Coronary artery (tissue), 2 donors: ENCODE data around the gene EIF3F.

Experiments
- DNase-seq: peaks from one replicate; pipeline ENCODE4 v3.0.0-alpha.2; 2017; ENCODE audit warnings: low spot score
- H3K27ac ChIP-seq, 2 donors: fragments of 200-600 bp; sonication (generic); one replicate each; pipeline ENCODE4 v1.5.1; 2016 to 2019
- H3K4me3 ChIP-seq: fragments of 200-600 bp; sonication (generic); 2 replicates; pipeline ENCODE4 v1.5.1; 2016; ENCODE audit warnings: mild to moderate bottlenecking, moderate library complexity
- TF ChIP-seq, protein P1 (sequence below): fragments of 200-600 bp; sonication (generic); IDR thresholded peaks from one replicate; pipeline ENCODE4 v1.5.1; 2019; ENCODE audit warnings: antibody characterized with exemption

EIF3F gene

DNA sequence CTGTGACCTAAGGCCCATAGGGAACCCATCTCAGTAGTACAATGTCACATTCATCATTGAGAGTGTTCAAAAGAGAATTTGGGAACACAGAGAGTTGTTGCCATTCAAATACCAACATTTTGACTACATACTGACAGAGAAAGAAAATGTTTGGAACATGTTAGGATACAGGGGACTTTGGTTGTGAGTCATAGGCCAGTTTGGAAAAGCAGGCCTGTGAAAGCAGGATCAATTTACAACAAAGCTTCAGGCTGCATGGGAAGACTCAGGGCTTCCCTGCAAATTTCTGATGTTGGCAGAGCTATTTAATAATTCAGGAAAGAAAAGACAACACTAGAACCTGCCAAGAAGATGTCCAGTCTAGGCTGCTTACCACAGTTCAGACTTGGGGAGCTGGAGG lies 22.3 kb upstream of the EIF3F start:
- no peak overlapping the region for H3K4me3 ChIP-seq
- no peak overlapping the region for H3K27ac ChIP-seq
- TF ChIP-seq, protein P1, sequence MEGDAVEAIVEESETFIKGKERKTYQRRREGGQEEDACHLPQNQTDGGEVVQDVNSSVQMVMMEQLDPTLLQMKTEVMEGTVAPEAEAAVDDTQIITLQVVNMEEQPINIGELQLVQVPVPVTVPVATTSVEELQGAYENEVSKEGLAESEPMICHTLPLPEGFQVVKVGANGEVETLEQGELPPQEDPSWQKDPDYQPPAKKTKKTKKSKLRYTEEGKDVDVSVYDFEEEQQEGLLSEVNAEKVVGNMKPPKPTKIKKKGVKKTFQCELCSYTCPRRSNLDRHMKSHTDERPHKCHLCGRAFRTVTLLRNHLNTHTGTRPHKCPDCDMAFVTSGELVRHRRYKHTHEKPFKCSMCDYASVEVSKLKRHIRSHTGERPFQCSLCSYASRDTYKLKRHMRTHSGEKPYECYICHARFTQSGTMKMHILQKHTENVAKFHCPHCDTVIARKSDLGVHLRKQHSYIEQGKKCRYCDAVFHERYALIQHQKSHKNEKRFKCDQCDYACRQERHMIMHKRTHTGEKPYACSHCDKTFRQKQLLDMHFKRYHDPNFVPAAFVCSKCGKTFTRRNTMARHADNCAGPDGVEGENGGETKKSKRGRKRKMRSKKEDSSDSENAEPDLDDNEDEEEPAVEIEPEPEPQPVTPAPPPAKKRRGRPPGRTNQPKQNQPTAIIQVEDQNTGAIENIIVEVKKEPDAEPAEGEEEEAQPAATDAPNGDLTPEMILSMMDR: no peak
- DNase-seq: no peak

- H3K27ac ChIP-seq: no peak within 1 kb of the TSS
- TF ChIP-seq, protein P1: no peak
- H3K4me3 ChIP-seq: no peak within 1 kb of the TSS
- no peak for DNase-seq
Observed at GRCh38 chr11:7965386-7965785, 21.8 kb upstream of the EIF3F start, which contains the start of gene NLRP10. TSS of gene NLRP10 (minus strand) at chr11:7965447. CDS start at chr11:7963495, 1,952 bp downstream.

DNA sequence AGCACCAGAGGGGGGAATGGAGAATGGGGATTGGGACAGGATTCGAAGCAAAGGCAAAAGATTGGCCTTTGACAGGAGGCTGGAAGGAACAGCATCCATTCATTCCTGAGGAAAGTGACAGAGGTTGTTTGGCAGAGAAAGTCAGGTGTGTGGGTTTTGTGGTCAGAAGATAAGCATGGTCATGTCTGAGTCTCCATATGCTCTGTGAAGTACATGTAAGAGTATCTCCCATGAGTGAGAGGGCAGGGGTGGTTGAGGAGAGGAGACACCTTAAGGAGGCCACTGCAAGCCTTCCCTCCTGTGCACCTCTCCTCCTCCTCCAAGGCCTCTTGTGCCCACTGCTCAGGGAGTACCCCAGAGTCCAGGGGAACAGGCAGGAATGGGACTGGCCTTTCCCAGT lies 20.0 kb upstream of the EIF3F start:
- no peak overlapping the region for H3K4me3 ChIP-seq
- DNase-seq: no peak
- H3K27ac ChIP-seq: no peak overlapping the region
- TF ChIP-seq, protein P1: no peak

DNA sequence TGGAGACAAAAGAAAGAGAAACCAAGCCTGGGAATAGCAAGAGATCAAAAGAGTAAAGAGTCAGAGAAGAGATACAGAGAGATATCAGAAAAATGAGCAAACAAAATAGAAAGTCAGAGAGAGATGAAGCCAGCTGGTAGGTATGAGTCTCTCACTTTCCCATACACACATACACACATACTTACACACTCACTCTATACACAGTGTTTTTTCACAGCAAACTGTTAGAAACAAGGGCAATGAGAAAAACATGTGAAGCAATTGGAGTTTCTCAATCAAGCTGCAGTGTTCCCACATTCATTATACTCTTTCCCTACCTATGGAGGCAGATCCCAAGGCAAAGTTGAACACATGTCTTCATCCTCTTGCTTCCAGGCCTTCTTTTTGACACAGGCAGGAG lies 19.3 kb upstream of the EIF3F start:
- DNase-seq: no peak
- TF ChIP-seq, protein P1: no peak
- Histone ChIP-seq H3K27ac (no peak overlapping the region), H3K4me3 (no peak overlapping the region)

DNA sequence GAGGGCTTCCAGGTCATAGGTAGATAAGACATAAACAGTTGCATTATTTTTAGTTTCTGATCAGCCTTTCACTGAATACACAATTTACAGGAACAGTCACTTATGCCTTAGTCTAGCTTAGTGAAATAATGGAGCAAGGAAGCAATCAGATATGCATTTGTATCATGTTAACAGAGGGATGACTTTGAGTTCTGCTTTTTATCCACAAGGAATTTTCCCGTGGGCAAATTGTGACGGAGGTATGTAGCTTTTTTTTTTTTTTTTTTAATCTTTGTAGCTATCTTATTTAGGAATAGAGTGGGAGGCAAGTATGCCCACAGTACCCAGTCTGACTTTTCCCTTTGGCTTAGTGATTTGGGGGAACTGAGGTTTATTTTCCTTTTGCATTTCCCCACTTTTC lies 18.5 kb upstream of the EIF3F start:
- DNase-seq: no peak
- TF ChIP-seq, protein P1: no peak
- no peak overlapping the region for H3K27ac ChIP-seq
- no peak overlapping the region for H3K4me3 ChIP-seq

- Histone ChIP-seq H3K27ac (no peak overlapping the region), H3K4me3 (no peak overlapping the region)
- DNase-seq: no peak
- TF ChIP-seq, protein P1: no peak
Observed at GRCh38 chr11:7969756-7970646, 17.1 kb upstream of the EIF3F start.

- Histone ChIP-seq H3K4me3 (no peak overlapping the region), H3K27ac (no peak overlapping the region)
- DNase-seq: no peak
- TF ChIP-seq, protein P1: no peak
Observed at GRCh38 chr11:7971846-7972245, 15.3 kb upstream of the EIF3F start.
